SW480 (cell line): ENCODE measurements around the gene SCAMP1.
"Not testable (repeated sequence)": the region's sequence is repeated elsewhere in the genome, so short reads cannot be mapped to it uniquely, and the experiment has no call there.

Experiments used
- DNase-seq: peaks from one replicate; pipeline ENCODE4 v3.0.0-alpha.2; 2016; ENCODE audit warnings: low spot score

SCAMP1 gene

DNA sequence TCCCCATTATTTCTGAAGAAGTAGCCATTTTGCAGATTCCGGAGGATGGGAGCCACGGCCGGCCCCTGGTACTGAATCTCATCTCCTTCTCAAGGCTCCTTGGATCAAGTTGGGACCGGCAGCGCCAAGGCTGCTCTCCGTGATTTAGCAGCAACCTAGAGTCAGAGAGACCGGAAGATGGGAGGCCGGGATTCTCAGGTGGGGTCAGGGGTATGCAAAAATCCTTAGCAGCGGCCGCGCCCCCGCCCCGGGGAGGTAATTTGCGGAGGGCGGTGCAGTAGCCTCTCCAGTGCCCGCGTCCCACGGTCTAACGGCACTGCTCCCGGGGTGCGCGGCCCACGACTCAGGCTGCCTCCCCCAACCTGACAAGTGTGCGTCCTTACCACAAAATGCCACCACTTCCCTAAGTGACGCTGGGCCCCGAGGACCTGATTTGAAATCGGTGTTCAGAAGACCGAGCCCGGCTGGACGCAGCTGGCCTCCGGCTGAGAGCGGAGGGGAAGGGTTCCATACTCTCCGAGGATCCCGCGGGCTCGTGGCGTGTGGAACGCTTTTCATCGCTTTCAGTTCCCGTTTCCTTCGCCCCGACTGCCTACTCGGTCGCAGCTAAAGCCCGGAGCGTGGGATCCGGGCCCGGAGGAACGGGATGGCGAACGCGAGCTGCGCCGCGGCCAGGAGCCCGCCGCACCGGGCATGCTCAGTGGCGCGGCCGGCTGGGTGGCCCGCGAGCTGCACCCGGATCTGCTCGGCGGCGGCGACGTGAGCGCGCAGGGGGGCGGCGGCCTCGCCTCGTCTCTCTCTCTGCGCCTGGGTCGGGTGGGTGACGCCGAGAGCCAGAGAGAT is at the start of gene SCAMP1:
SCAMP1 (plus strand) TSS at position 787 of the 843 bp plus-strand sequence; CDS start at position 842, 55 bp downstream.
- DNase-seq, result peak; percentile 81

- DNase-seq, result no peak
These were observed 42.9 kb upstream of the SCAMP1 start for GRCh38 chr5:78317515-78317914.

GRCh38 chr5:78318337-78318736 is 42.1 kb upstream of the SCAMP1 start:
- DNase-seq, result no peak

- peak; percentile 41 for DNase-seq
These were observed 40.0 kb upstream of the SCAMP1 start for GRCh38 chr5:78320401-78320800.

DNA sequence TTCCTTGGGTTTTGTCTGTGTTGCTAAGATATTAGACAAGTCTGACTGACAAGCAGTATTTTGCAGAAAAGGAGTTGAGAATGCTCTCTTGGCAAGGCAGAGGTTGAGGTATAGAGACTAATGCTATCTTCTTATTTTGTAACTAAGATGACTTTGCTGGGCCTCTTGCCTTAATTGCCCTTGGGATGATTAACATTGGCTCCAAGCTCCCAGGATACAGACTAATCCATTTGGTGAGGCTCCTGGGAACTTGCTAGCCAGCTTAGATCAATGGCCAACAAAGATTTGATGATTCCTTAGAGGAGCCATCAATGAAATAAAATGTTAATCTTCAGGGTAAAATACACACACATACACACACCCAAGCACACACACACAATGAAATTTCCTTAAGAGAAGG is 37.2 kb upstream of the SCAMP1 start:
- DNase-seq, result no peak

DNA sequence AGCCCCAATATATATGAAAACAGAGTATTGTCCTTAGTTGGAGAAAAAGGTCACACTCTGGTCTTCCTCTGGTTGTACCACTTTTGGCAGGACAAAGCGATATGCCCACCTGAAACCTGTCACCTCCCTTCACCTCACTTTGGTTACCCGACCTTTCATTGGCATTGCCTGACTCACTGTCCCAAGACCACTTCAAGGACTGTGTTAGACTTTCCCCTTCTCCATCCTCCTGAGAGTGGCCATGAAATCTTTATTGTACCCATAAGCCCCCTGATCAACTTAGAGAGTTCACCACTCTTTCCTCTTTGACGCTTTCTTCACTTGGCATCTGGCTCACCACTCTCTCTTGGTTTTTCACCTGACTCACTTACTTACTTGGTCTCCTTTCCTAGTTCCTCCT is 33.5 kb upstream of the SCAMP1 start:
- no peak for DNase-seq

- no peak for DNase-seq
These were observed 32.5 kb upstream of the SCAMP1 start for GRCh38 chr5:78327761-78328510.

- DNase-seq, result no peak
These were observed 31.7 kb upstream of the SCAMP1 start for GRCh38 chr5:78328585-78329173.

DNA sequence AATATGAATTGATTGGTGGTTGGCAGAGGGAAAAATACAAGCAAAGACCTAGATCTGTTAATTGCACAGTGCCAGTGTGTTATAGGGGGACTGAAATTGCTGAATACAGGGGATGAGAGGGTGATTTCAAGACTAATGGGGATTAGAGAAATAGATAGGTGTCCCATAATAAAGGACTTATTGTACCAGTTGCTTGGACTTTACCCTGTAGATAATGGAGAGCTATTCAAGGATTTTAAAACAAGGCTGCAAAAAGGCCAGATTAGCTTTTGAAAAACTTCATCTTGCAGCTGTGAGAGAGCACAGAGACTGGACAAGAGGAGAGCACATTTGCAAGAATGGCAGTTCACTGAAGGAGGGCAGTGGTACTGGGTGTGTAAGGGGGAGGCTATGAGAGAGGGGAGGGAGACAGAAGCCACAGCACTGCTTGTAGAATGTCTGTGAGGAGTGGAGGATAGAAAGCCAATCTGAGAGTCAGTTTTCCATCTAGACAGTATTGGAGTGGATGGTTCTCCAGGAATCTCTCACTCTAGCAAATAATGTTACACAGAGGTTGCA is 28.8 kb upstream of the SCAMP1 start:
- no peak for DNase-seq

DNA sequence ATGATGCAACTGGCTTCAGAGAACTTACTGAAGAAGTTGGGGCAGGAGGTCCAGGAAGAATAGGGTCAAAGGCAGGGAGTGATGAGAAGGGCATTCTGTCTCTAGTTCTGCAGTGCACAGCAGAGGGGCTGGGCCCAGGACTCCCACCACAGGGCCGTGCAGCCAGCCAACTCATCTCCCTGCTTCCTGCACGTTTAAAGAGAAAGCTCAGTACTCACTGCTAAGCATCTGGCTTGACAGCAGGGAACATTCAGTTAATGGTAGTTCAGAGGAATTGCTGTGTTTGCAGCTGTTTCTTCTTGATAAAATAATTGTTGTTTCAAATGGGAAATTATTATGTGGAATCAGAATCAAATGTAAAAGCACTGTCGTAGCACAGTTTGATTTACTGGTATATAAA is 25.6 kb upstream of the SCAMP1 start:
- no peak for DNase-seq

GRCh38 chr5:78335976-78336375 is 24.4 kb upstream of the SCAMP1 start:
- DNase-seq, result no peak

DNA sequence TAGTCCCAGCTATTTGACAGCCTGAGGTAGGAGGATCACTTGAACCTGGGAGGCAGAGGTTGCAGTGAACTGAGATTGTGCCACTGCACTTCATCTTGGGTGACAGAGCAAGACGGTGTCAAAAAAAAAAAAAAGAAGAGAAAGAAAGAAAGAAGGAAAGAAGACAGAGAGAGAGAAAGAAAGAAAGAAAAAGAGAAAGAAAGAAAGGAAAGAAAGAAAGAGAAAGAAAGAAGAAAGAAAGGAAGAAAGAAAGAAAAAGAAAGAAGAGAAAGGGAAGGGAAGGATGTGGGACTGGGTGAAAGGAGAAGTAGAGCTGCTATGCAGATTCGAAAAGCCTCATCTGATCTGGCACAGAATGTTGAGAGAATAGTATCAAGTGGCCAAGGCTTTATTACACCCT is 23.7 kb upstream of the SCAMP1 start:
- no peak for DNase-seq

DNA sequence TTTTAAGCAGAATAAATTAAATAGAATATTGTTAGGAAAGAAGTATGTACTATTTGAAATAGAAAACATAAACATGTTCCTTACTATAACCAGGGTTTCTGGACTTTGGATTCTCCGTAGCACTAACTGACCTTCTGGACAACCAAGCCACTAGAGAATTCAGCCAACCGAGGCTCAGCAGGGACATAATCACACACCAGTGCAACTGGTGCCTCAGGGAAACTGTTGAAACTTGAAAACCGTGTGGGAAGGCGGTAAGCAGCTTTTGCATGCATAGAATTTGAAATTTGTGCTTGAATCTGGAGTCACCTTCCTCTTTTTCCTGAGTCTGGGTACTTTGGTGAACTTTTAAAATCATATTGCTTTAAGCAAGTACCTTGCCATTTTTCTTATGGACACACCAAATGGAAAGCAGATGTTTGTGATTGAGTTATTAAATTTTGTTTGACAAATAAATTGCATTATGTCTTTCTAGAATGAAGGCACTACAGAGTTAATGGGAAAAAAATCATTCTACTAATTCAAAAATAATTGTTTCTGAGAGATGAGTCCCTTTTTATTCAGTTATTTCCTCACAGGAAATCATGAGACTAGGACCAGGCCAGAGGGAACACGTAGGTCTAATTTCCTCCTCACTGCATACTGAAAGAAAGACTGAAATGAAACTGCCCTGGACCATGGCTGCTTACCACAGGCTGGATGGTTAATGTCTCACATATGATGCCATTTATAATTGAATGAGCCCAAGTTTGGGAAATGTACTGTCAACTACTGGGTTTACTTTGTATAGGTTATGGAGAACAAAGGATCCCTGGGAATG is 20.6 kb upstream of the SCAMP1 start:
- no peak for DNase-seq

DNA sequence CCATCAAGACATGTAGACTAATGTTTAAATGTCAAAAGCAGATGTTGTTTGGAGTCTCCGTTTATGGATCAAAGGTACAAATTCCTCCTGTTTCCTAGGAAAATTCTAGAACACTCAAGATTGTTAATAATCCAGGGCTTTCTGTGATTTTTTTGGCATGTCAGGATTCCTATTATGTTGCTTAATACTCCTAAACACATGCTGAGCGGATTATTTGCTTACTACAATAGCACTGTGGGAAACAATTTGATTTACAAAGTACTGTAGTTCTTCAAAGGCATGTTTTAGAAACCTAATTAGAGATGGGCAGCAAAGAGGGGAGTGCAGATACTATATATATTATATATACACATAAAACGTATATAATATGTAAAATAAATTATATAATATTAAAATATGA is 19.0 kb upstream of the SCAMP1 start:
- DNase-seq, result no peak

- no peak for DNase-seq
These were observed 14.9 kb upstream of the SCAMP1 start for GRCh38 chr5:78345485-78345884.

- DNase-seq, result no peak
These were observed 6.9 kb upstream of the SCAMP1 start for GRCh38 chr5:78353520-78353919.

- no peak for DNase-seq
These were observed 6.2 kb upstream of the SCAMP1 start for GRCh38 chr5:78354066-78354670.

- DNase-seq, result no peak
These were observed 4.9 kb upstream of the SCAMP1 start for GRCh38 chr5:78355561-78355960.

GRCh38 chr5:78359455-78359830 is 974 bp upstream of the SCAMP1 start:
- DNase-seq, result not testable (repeated sequence)

GRCh38 chr5:78360674-78360923 is 182 bp downstream of the SCAMP1 start:
- DNase-seq, result no peak

DNA sequence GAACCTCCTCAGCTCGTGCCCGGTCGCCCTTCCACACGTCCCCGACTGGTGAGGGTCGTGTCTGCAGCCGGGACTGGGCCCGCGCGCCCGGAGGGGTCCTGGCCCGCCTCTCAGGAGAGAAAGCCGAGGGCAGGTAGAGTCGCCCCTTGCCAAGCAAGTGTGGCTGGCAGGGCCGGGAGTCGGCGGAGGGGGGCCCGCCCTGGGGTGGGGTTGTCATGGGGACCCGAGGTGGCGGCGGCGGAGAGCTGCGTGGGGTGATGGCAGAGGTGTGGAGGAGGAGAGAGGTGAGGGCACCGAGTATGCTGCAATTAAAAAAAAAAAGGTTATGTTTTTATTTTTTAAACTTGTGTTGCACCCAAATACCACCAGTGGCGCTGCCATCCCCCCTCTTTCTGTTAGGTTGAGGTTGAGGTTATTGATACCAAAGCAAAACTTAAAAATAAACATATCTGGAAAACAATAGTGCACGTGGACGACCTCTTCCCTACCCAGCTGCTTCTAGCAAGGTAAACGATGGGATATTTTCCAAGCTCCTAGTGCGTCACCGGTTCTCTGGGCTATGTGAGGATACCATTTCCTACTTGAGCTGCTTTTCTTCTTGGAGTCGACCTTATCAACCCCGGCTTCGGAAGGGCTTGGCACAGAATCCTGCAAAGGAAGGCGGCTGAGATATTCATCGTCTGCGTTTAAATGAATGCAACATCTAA is 660 bp downstream of the SCAMP1 start:
- DNase-seq, result peak; percentile 76
